HUES48 (cell line): ENCODE data around the gene AKT1S1.

Source experiments
- H3K27ac ChIP-seq: one replicate; pipeline ENCODE4 v1.7.0; 2013; ENCODE audit warnings: low read depth, low read length, inconsistent platforms
- H3K27me3 ChIP-seq: 2 replicates; pipeline ENCODE4 v1.6.1; 2013; ENCODE audit warnings: mild to moderate bottlenecking, low read length; ENCODE audit not compliant: control insufficient read depth, insufficient read depth
- H3K36me3 ChIP-seq: 2 replicates; pipeline ENCODE4 v1.6.1; 2013; ENCODE audit warnings: low read length; ENCODE audit not compliant: control insufficient read depth, insufficient read depth
- H3K4me1 ChIP-seq: 2 replicates; pipeline ENCODE4 v1.6.1; 2013; ENCODE audit warnings: mild to moderate bottlenecking, low read length; ENCODE audit not compliant: control insufficient read depth, insufficient read depth
- H3K4me3 ChIP-seq: 2 replicates; pipeline ENCODE4 v1.5.1; 2013; ENCODE audit warnings: mild to moderate bottlenecking, low read depth, low read length
- H3K9ac ChIP-seq: 2 replicates; pipeline ENCODE4 v1.6.1; 2013; ENCODE audit warnings: mild to moderate bottlenecking, low read depth, low read length, moderate library complexity
- H3K9me3 ChIP-seq: 2 replicates; pipeline ENCODE4 v1.6.1; 2013; ENCODE audit warnings: low read length; ENCODE audit not compliant: control insufficient read depth, insufficient read depth

The AKT1S1 gene

GRCh38 chr19:49856574-49857021, 20.6 kb downstream of the AKT1S1 start:
- H3K4me1 ChIP-seq: peaks cover 16% of the 10 kb centered on the region
- no peaks in the 10 kb centered on the region for H3K9me3 ChIP-seq
- no peak overlapping the region for H3K9ac ChIP-seq
- H3K27ac ChIP-seq: no peak overlapping the region
- H3K36me3 ChIP-seq: peaks cover 84% of the 10 kb centered on the region
- no peak overlapping the region for H3K4me3 ChIP-seq
- H3K27me3 ChIP-seq: no peaks in the 10 kb centered on the region

DNA sequence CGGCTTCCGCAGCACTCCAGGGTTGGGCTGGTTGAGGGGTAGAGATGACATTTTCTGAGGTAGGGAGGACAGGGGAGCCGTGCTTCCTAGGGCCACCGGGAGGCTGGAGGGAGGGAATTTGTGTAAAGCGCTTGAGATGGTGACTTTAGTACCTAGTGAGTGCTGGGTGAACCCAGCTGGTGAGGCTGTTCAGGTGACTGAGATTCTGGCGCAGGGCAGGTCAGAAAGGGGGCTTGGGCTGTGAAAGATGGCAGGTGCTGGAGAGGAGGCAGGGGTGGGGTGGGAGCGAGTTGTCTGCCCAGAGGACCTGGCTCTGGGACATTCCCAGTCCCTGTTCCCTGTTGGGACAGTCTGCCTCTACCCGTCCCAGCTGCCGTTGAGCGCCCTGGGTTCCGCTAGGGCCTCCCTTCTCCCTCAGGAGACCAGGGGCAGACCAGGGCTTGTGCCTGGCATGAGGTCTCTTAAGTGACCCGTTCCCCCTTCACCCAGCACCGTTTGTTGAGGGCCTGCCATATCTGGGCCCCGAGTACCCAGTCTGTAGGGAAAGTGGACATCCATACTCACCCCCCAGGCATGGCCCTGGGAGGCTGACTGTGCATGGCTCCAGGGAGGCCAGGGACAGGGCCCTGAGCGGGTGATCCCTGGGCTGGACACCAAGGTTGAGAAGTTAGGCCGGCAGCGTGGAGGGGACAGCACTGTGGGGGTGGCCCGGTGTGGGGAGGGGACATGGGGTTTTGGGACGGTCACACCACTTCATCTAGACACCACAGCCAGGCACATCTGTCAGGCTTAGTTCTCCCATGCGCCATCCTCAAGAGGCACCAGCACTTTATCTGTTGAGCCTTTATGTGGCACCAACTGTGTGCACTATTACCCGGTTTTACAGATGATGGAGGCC, 21.2 kb downstream of the AKT1S1 start:
- Histone ChIP-seq H3K36me3 (peaks cover 80% of the 10 kb centered on the region), H3K4me1 (peaks cover 13% of the 10 kb centered on the region), H3K9me3 (no peaks in the 10 kb centered on the region), H3K4me3 (no peak overlapping the region), H3K27me3 (no peaks in the 10 kb centered on the region), H3K27ac (no peak overlapping the region), H3K9ac (no peak overlapping the region)

DNA sequence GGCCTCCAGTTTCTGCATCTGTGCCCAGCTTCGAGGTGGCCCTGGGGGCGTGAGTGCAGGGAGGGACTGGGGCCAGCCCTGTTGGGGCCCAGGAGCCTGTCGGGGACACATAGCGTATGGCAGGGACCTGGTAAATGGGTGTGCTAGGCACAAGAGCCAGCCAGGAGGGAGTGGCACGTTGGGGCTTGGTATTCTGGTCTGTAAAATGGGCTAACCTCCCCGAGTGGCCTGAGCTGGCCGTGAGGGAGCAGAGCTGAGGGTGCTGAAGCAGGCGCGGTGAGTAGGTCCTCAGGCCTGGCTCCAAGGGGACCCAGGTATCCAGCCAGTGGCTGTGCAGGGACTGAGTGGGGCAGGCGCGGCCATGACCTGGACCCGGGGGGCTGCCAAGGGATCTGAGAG, 21.9 kb downstream of the AKT1S1 start:
- Histone ChIP-seq H3K4me1 (peaks cover 12% of the 10 kb centered on the region), H3K36me3 (peaks cover 73% of the 10 kb centered on the region), H3K4me3 (no peak overlapping the region), H3K9ac (no peak overlapping the region), H3K9me3 (no peaks in the 10 kb centered on the region), H3K27me3 (no peaks in the 10 kb centered on the region), H3K27ac (no peak overlapping the region)

DNA sequence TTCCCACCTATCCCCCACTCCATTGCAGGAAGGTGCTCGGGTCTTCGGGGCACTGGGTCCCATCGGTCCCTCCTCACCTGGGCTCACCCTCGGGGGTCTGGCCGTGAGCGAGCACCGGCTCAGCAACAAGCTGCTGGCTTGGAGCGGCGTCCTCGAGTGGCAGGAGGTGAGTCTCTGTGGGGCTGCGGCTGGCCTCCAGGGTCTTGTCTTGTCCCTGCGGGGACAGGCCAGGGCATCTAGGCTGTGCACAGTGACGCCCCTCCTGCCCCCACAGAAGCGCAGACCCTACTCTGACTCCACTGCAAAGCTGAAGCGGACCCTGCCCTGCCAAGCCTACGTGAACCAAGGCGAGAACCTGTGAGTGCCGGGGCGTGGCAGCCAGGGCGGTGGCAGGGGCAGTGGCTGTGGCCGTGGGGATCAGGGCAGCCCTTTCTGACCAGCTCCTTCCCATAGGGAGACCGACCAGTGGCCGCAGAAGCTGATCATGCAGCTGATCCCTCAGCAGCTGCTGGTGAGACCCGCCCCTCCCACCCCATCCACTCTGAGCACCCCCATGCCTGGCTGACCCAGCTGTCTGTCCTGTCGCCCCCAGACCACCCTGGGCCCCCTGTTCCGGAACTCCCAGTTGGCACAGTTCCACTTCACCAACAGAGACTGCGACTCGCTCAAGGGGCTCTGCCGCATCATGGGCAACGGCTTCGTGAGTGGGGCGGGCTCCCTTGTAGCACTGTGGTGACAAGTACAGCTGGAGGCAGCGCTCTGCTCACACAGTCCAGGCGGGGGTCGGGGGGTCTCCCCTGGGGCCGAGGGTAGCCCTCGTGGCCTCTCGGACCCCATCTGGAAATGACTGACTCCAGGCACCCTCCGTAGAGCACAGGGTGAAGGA, 22.5 kb downstream of the AKT1S1 start:
- peaks cover 67% of the 10 kb centered on the region for H3K36me3 ChIP-seq
- H3K27me3 ChIP-seq: no peaks in the 10 kb centered on the region
- no peaks in the 10 kb centered on the region for H3K9me3 ChIP-seq
- H3K4me3 ChIP-seq: no peak overlapping the region
- no peak overlapping the region for H3K9ac ChIP-seq
- no peak overlapping the region for H3K27ac ChIP-seq
- H3K4me1 ChIP-seq: peaks cover 16% of the 10 kb centered on the region

GRCh38 chr19:49853852-49854377, 23.2 kb downstream of the AKT1S1 start:
- Histone ChIP-seq H3K36me3 (peaks cover 62% of the 10 kb centered on the region), H3K4me3 (no peak overlapping the region), H3K9ac (no peak overlapping the region), H3K9me3 (no peaks in the 10 kb centered on the region), H3K27ac (no peak overlapping the region), H3K27me3 (no peaks in the 10 kb centered on the region), H3K4me1 (peaks cover 16% of the 10 kb centered on the region)

DNA sequence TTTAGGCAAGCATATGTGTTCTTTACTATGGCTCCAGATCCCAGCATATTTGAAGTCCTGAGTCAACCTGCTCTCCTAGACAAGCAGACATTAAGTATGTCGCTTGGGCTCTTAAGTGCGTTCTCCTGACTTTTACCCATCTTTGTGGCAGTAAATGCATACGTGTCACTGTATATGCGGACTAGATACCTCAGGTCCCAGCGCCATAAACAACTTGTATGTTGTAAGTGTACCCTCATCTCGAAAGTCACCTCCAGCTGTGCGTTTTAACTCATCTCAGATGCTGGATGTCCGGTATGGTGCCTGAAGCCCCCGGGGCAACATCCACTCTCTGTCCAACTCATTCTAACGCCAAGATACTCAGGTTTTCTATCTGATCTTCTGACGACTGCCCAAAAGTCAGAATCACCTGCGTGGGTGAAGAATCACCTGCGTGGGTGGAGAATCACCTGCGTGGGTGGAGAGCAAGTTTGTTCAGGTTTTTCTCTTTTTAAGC, 24.5 kb downstream of the AKT1S1 start:
- no peaks in the 10 kb centered on the region for H3K9me3 ChIP-seq
- H3K9ac ChIP-seq: no peak overlapping the region
- H3K27ac ChIP-seq: no peak overlapping the region
- H3K36me3 ChIP-seq: peaks cover 50% of the 10 kb centered on the region
- no peaks in the 10 kb centered on the region for H3K27me3 ChIP-seq
- peak overlapping the region; percentile 79 for H3K4me3 ChIP-seq
- peaks cover 16% of the 10 kb centered on the region for H3K4me1 ChIP-seq

GRCh38 chr19:49851456-49852259, 25.5 kb downstream of the AKT1S1 start:
- Histone ChIP-seq H3K4me1 (peaks cover 16% of the 10 kb centered on the region), H3K27me3 (no peaks in the 10 kb centered on the region), H3K27ac (peak overlapping the region; percentile 97), H3K36me3 (peaks cover 40% of the 10 kb centered on the region), H3K4me3 (peak overlapping the region; percentile 96), H3K9ac (peak overlapping the region; percentile 87; the same call in 1 of the 2 replicates), H3K9me3 (no peaks in the 10 kb centered on the region)

- H3K27ac ChIP-seq: peak within 1 kb of the TSS; percentile 97
- H3K9me3 ChIP-seq: no peaks in the 10 kb centered on the region
- peaks cover 16% of the 10 kb centered on the region for H3K4me1 ChIP-seq
- peaks cover 30% of the 10 kb centered on the region for H3K36me3 ChIP-seq
- H3K27me3 ChIP-seq: no peaks in the 10 kb centered on the region
- peak within 1 kb of the TSS; percentile 96 for H3K4me3 ChIP-seq
- peak within 1 kb of the TSS; percentile 87 for H3K9ac ChIP-seq
Observed at GRCh38 chr19:49850487-49851342, 26.4 kb downstream of the AKT1S1 start, which contains the start of gene PTOV1. PTOV1 (plus strand) TSS chr19:49851159.

- H3K36me3 ChIP-seq: peaks cover 25% of the 10 kb centered on the region
- peak overlapping the region; percentile 96 for H3K4me3 ChIP-seq
- peaks cover 16% of the 10 kb centered on the region for H3K4me1 ChIP-seq
- no peaks in the 10 kb centered on the region for H3K27me3 ChIP-seq
- no peak overlapping the region for H3K27ac ChIP-seq
- no peak overlapping the region for H3K9ac ChIP-seq
- H3K9me3 ChIP-seq: no peaks in the 10 kb centered on the region
Observed at GRCh38 chr19:49850221-49850486, 27.0 kb downstream of the AKT1S1 start.
